ENCODE results near the gene GJC2.

GJC2 gene

GRCh38 chr1:228206582-228207351 lies 57.0 kb downstream of the GJC2 start:
- no peaks in the 10 kb centered on the region for H3K4me1 ChIP-seq
- DNase-seq, result no peak
- H3K9me3 ChIP-seq, result no peaks in the 10 kb centered on the region
- H3K36me3 ChIP-seq, result no peaks in the 10 kb centered on the region
- H3K27me3 ChIP-seq, result no peaks in the 10 kb centered on the region
- TF ChIP-seq CTCF (IDR thresholded peaks at IDR 0.05; ENCODE audit: low read depth, low read length), result no peak
- no peak overlapping the region for H3K4me3 ChIP-seq (ENCODE audit: low read depth, low read length)

- Histone ChIP-seq H3K36me3 (no peaks in the 10 kb centered on the region), H3K9me3 (no peaks in the 10 kb centered on the region), H3K4me1 (no peaks in the 10 kb centered on the region), H3K27me3 (no peaks in the 10 kb centered on the region), H3K4me3 (ENCODE audit: low read depth, low read length) (no peak overlapping the region)
- no peak for DNase-seq
- TF ChIP-seq CTCF (IDR thresholded peaks at IDR 0.05; ENCODE audit: low read depth, low read length), result no peak
Measured at GRCh38 chr1:228207381-228207810, 57.7 kb downstream of the GJC2 start.

GRCh38 chr1:228207851-228208821 lies 58.4 kb downstream of the GJC2 start, which contains the start of gene OBSCN:
TSS of gene OBSCN (plus strand) at chr1:228208044. CDS start at chr1:228211784, 3,740 bp downstream.
- no peaks in the 10 kb centered on the region for H3K27me3 ChIP-seq
- no peaks in the 10 kb centered on the region for H3K36me3 ChIP-seq
- no peaks in the 10 kb centered on the region for H3K4me1 ChIP-seq
- no peaks in the 10 kb centered on the region for H3K9me3 ChIP-seq
- no peak for DNase-seq
- no peak for TF ChIP-seq CTCF (IDR thresholded peaks at IDR 0.05; ENCODE audit: low read depth, low read length)
- H3K4me3 ChIP-seq (ENCODE audit: low read depth, low read length), result no peak within 1 kb of the TSS

GRCh38 chr1:228208831-228209551 lies 59.3 kb downstream of the GJC2 start:
- H3K4me1 ChIP-seq, result no peaks in the 10 kb centered on the region
- no peaks in the 10 kb centered on the region for H3K9me3 ChIP-seq
- no peaks in the 10 kb centered on the region for H3K27me3 ChIP-seq
- no peaks in the 10 kb centered on the region for H3K36me3 ChIP-seq
- no peak for TF ChIP-seq CTCF (IDR thresholded peaks at IDR 0.05; ENCODE audit: low read depth, low read length)
- no peak for DNase-seq
- no peak overlapping the region for H3K4me3 ChIP-seq (ENCODE audit: low read depth, low read length)
